K562 (cell line): ENCODE data around the gene RGMA. TPM values are rescaled to one million over a fixed set of nuclear protein-coding genes. Genes with fewer than 3 reads are reported as not detected.

ENCODE experiments used
- ATAC-seq: fragments of 200-7000 bp; cut with Tn5 transposase; 3 replicates; pipeline ENCODE4 v1.9.1; 2020; ENCODE audit warnings: moderate library complexity
- BruUV-seq: library from RNA; stranded (reverse); fragments of 400-500 nt; replicated peaks from 2 replicates; lab custom pipeline; 2021; lab: Mats Ljungman, UMichigan
- CTCF ChIA-PET: fragments of 300-600 bp; formaldehyde crosslinking; extraction: SDS; loops from one replicate; lab custom pipeline; 2021; ENCODE audit warnings: low intra/inter-chr PET ratio; lab: Yijun Ruan, JAX
- POLR2A ChIA-PET: fragments of 300-600, 350-650 bp; sonication (Branson Sonifier 250); formaldehyde crosslinking; extraction: SDS; loops from one replicate; lab custom pipeline; 2021; ENCODE audit warnings: antibody characterized with exemption, inconsistent platforms; lab: Yijun Ruan, JAX
- DNase-seq, 4 experiments: peaks; one replicate each; pipeline versions ENCODE4 v3.0.0 to v3.0.0-alpha.2; 2011 to 2018; ENCODE audit warnings: low spot score in 3 of 4, mixed read lengths in 3 of 4; ENCODE audit errors: extremely low read depth in 1 of 4
- FAIRE-seq: peaks from 2 replicates; lab custom pipeline; 2011; peaks lifted over from hg19 to GRCh38; lab: Jason Lieb, UNC
- H2AFZ ChIP-seq: 2 replicates; pipeline ENCODE4 v1.6.0; 2011; ENCODE audit warnings: low read depth, low read length, control low read depth, inconsistent platforms
- H3K27ac ChIP-seq: fragments of 200-600 bp; 3 replicates; pipeline ENCODE4 v1.8.0; 2011; ENCODE audit warnings: low read depth, mild to moderate bottlenecking, control low read depth, inconsistent platforms, low read length, moderate library complexity, mixed read lengths; ENCODE audit errors: extremely low read depth
- H3K27me3 ChIP-seq, 2 experiments: fragments of 300-600 bp in 1 of 2; 2 replicates in 1 of 2; 3 replicates in 1 of 2; pipeline versions ENCODE4 v1.6.0 to v1.8.0; 2011; ENCODE audit warnings: inconsistent platforms in 2 of 2, low read length in 2 of 2, mild to moderate bottlenecking in 1 of 2, mixed read lengths in 1 of 2, moderate library complexity in 1 of 2; ENCODE audit not compliant: control insufficient read depth in 2 of 2, insufficient read depth in 2 of 2
- H3K36me3 ChIP-seq: fragments of 300-600 bp; 3 replicates; pipeline ENCODE4 v1.8.0; 2011; ENCODE audit warnings: mild to moderate bottlenecking, low read length, inconsistent platforms; ENCODE audit not compliant: control insufficient read depth, insufficient read depth
- H3K4me1 ChIP-seq, 2 experiments: fragments of 200-600 bp in 1 of 2; replicated peaks in 1 of 2; 2 replicates in 1 of 2; 3 replicates in 1 of 2; pipeline versions ENCODE4 v1.5.1 to v1.8.0; 2011; ENCODE audit warnings: inconsistent platforms in 2 of 2, low read length in 2 of 2, mild to moderate bottlenecking in 1 of 2, mixed read lengths in 1 of 2, moderate library complexity in 1 of 2; ENCODE audit not compliant: control insufficient read depth in 2 of 2, insufficient read depth in 2 of 2
- H3K4me2 ChIP-seq: 2 replicates; pipeline ENCODE4 v1.6.1; 2011; ENCODE audit warnings: low read length, control low read depth, inconsistent platforms, mixed read lengths; ENCODE audit not compliant: insufficient read depth
- H3K4me3 ChIP-seq: fragments of 200-600 bp; sonication (generic), shearing (Covaris generic); 2 replicates; pipeline ENCODE4 v1.5.1; 2016; ENCODE audit warnings: control low read depth, inconsistent platforms
- H3K79me2 ChIP-seq: fragments of 200-600 bp; 3 replicates; pipeline ENCODE4 v1.8.0; 2011; ENCODE audit warnings: low read length, inconsistent platforms; ENCODE audit not compliant: control insufficient read depth, insufficient read depth
- H3K9ac ChIP-seq, 2 experiments: 2 replicates each; pipeline versions ENCODE4 v1.6.0 to v1.6.1; 2011; ENCODE audit warnings: low read depth in 2 of 2, low read length in 2 of 2, control low read depth in 1 of 2, inconsistent platforms in 1 of 2, mild to moderate bottlenecking in 1 of 2, mixed read lengths in 1 of 2; ENCODE audit not compliant: insufficient read depth in 1 of 2
- H3K9me1 ChIP-seq: one replicate; pipeline ENCODE4 v1.6.0; 2011; ENCODE audit warnings: inconsistent platforms, mild to moderate bottlenecking, low read length, moderate library complexity; ENCODE audit not compliant: control insufficient read depth, insufficient read depth
- H3K9me3 ChIP-seq: replicated peaks from 2 replicates; pipeline ENCODE4 v1.5.1; 2011; ENCODE audit warnings: low read depth, low read length, inconsistent platforms; ENCODE audit not compliant: control insufficient read depth, insufficient read depth
- H4K20me1 ChIP-seq: replicated peaks from 2 replicates; pipeline ENCODE4 v1.6.1; 2011; ENCODE audit warnings: low read length, inconsistent platforms, mixed read lengths; ENCODE audit not compliant: control insufficient read depth, insufficient read depth
- ARID4B ChIP-seq: sonication (generic); formaldehyde crosslinking; IDR thresholded peaks from 2 replicates; pipeline ENCODE4 v1.8.0; 2022; ENCODE audit warnings: mild to moderate bottlenecking, missing genetic modification reagents
- CSDE1 ChIP-seq, 2 experiments: fragments of 450-650 bp; IDR thresholded peaks; 2 replicates each; pipeline ENCODE4 v1.6.1; 2016; ENCODE audit warnings: mild to moderate bottlenecking in 1 of 2
- HDAC1 ChIP-seq, 2 experiments: fragments of 450-650 bp; IDR thresholded peaks; 2 replicates each; pipeline ENCODE4 v1.6.1; 2016 to 2017; ENCODE audit warnings: inconsistent platforms in 1 of 2, mild to moderate bottlenecking in 1 of 2, moderate library complexity in 1 of 2
- HNRNPLL ChIP-seq: fragments of 200-400 bp; formaldehyde crosslinking; IDR thresholded peaks from 2 replicates; pipeline ENCODE4 v1.6.1; 2017; ENCODE audit warnings: low read length, low read depth, mild to moderate bottlenecking; ENCODE audit not compliant: poor library complexity, severe bottlenecking
- KLF13 ChIP-seq: fragments of 450-650 bp; IDR thresholded peaks from 2 replicates; pipeline ENCODE4 v1.6.1; 2016; ENCODE audit warnings: missing genetic modification characterization, low read depth, mild to moderate bottlenecking, missing compliant biosample characterization, moderate library complexity, borderline replicate concordance
- LEF1 ChIP-seq: fragments of 450-650 bp; IDR thresholded peaks from 2 replicates; pipeline ENCODE4 v1.6.1; 2016; ENCODE audit warnings: mild to moderate bottlenecking
- PURB ChIP-seq: sonication (generic); formaldehyde crosslinking; IDR thresholded peaks from 2 replicates; pipeline ENCODE4 v1.9.0; 2021; ENCODE audit warnings: low read depth, mild to moderate bottlenecking, missing genetic modification reagents
- RB1 ChIP-seq: fragments of 450-650 bp; IDR thresholded peaks from 2 replicates; pipeline ENCODE4 v1.6.1; 2017; ENCODE audit warnings: low read depth, mild to moderate bottlenecking
- SFPQ ChIP-seq: fragments of 200-400 bp; formaldehyde crosslinking; IDR thresholded peaks from 2 replicates; pipeline ENCODE4 v1.6.1; 2017; ENCODE audit warnings: mild to moderate bottlenecking, low read depth, low read length, moderate library complexity
- SIN3B ChIP-seq: fragments of 450-650 bp; IDR thresholded peaks from 2 replicates; pipeline ENCODE4 v1.6.1; 2017; ENCODE audit warnings: low read depth, mild to moderate bottlenecking, moderate library complexity
- ZFP91 ChIP-seq: sonication (generic); formaldehyde crosslinking; IDR thresholded peaks from 2 replicates; pipeline ENCODE4 v1.8.0; 2022; ENCODE audit warnings: mild to moderate bottlenecking, missing genetic modification reagents
- ZHX1 ChIP-seq: fragments of 150-350 bp; conservative IDR thresholded peaks from 2 replicates; pipeline ENCODE4 v1.6.1; 2014; ENCODE audit warnings: low read length
- WGBS: fragments of 100-300 bp; shearing (Covaris generic); methylation state at CpG from one replicate; pipeline ENCODE4 v1.1.6; 2016; ENCODE audit warnings: low coverage, mixed read lengths; ENCODE audit not compliant: insufficient coverage; ENCODE audit errors: missing lambda C conversion rate; 5-methylcytosine and 5-hydroxymethylcytosine counted together
- in situ Hi-C: fragments of 300-500 bp; cut with MboI; formaldehyde crosslinking; loops from 4 replicates; pipeline ENCODE4 v1.15.0; 2018; ENCODE audit warnings: inconsistent platforms, mixed read lengths
- intact Hi-C: fragments of 100-400 bp; cut with micrococcal nuclease; formaldehyde crosslinking; loops from 2 replicates; pipeline ENCODE4 v1.14.2; 2022
- polyA plus RNA-seq, 8 experiments: library from polyadenylated mRNA; depleted of rRNA in 4 of 8; stranded (reverse) in 5 of 8; unstranded in 3 of 8; fragments of >200 nt; fragmentation: Nextera tagmentation in 2 of 8; fragmentation: Illumina TruSeq in 1 of 8; extraction: Ambion mirVana in 2 of 8; extraction: Trizol in 1 of 8; gene quantifications; 2 replicates each; pipeline versions ENCODE4 v1.2.1 to v1.2.3, GENCODE V29; 2011 to 2014; ENCODE audit warnings: inconsistent platforms in 1 of 8, missing spikeins in 1 of 8
- total RNA-seq, 7 experiments: library from RNA; depleted of rRNA in 6 of 7; stranded (reverse); fragments of >200 nt in 6 of 7; fragmentation: Illumina TruSeq in 2 of 7; extraction: Trizol in 2 of 7; gene quantifications; 2 replicates each; pipeline versions ENCODE4 v1.2.1 to v1.2.3, GENCODE V29; 2011 to 2021; ENCODE audit warnings: low replicate concordance in 1 of 7

RGMA gene
- total and polyA plus RNA-seq, 9 of the 15 experiments (the other 6 are each of a cell fraction or from before 2014, with no cell fraction given) = 0.03 to 0.05 (median 0.03) TPM; not detected in 6

- DNase-seq (no peak), ATAC-seq (no peak), FAIRE-seq (no peak)
- H3K27ac ChIP-seq = no peak overlapping the region
- H4K20me1 ChIP-seq = no peaks in the 10 kb centered on the region
- in situ Hi-C loops = no loop called here
- peaks cover 0 to 21% of the 10 kb centered on the region in 2 experiments; a peak in 3 of 5 replicates for H3K27me3 ChIP-seq
- no peaks in the 10 kb centered on the region for H3K79me2 ChIP-seq
- no peaks in the 10 kb centered on the region for H3K36me3 ChIP-seq
- POLR2A ChIA-PET = no interaction called here
- no peaks in the 10 kb centered on the region for H3K9me1 ChIP-seq
- H3K4me3 ChIP-seq = no peak overlapping the region
- WGBS = 2% methylated on average over 6 of the region's 6 CpGs
- no peak overlapping the region for H3K4me2 ChIP-seq
- H3K9ac ChIP-seq = no peak overlapping the region
- H2AFZ ChIP-seq = no peak overlapping the region
- H3K4me1 ChIP-seq = peaks cover 0 to 2% of the 10 kb centered on the region in 2 experiments; a peak in 1 of 5 replicates
- CTCF ChIA-PET = no interaction called here
- intact Hi-C loops = no loop called here
- no TSS peak for BruUV-seq
- no peaks in the 10 kb centered on the region for H3K9me3 ChIP-seq
- TF ChIP-seq SFPQ (no peak), ZFP91 (CRISPR knock-in tag) (no peak), RB1 (no peak), HNRNPLL (no peak), ZHX1 (no peak), CSDE1 (IDR thresholded peaks at IDR 0.05) (no peak), KLF13 (no peak), LEF1 (no peak), SIN3B (no peak), ARID4B (CRISPR knock-in tag) (no peak), HDAC1 (IDR thresholded peaks at IDR 0.05) (no peak), PURB (no peak)
Measured at GRCh38 chr15:93093765-93094164, 4.8 kb upstream of the RGMA start.
